H1 (cell line): ENCODE data around the gene RARB. TPM values are rescaled to one million over a fixed set of nuclear protein-coding genes. Genes with fewer than 3 reads are reported as not detected.

Source experiments
- CTCF ChIA-PET: fragments of 300-600 bp; sonication (Branson Sonifier 250); formaldehyde crosslinking; loops from one replicate; lab custom pipeline; 2021; ENCODE audit not compliant: partially characterized antibody; lab: Charles Lee
- POLR2A ChIA-PET: fragments of 300-600 bp; sonication (Branson Sonifier 250); formaldehyde crosslinking; loops from one replicate; lab custom pipeline; 2021; ENCODE audit warnings: inconsistent platforms; ENCODE audit not compliant: partially characterized antibody; lab: Charles Lee
- DNase-seq, 2 experiments: peaks; one replicate each; pipeline versions ENCODE4 v3.0.0 to v3.0.0-alpha.2; 2010 to 2022; ENCODE audit warnings: low spot score in 2 of 2, low read depth in 1 of 2, mixed read lengths in 1 of 2
- FAIRE-seq: peaks from 2 replicates; lab custom pipeline; 2011; peaks lifted over from hg19 to GRCh38; lab: Jason Lieb, UNC
- H2AFZ ChIP-seq: 2 replicates; pipeline ENCODE4 v1.8.1; 2012; ENCODE audit warnings: low read length, inconsistent platforms
- H2AK5ac ChIP-seq: 2 replicates; pipeline ENCODE4 v1.6.1; 2013; ENCODE audit warnings: low read depth, low read length
- H2BK120ac ChIP-seq: replicated peaks from 2 replicates; pipeline ENCODE3; 2013; ENCODE audit warnings: low read depth, low read length, inconsistent platforms
- H2BK12ac ChIP-seq: 2 replicates; pipeline ENCODE4 v1.6.1; 2013; ENCODE audit warnings: low read depth, low read length
- H2BK15ac ChIP-seq: 2 replicates; pipeline ENCODE4 v1.6.1; 2013; ENCODE audit warnings: low read length
- H2BK20ac ChIP-seq: 2 replicates; pipeline ENCODE4 v1.6.1; 2013; ENCODE audit warnings: low read length
- H2BK5ac ChIP-seq: 2 replicates; pipeline ENCODE4 v1.6.1; 2013; ENCODE audit warnings: low read depth, low read length
- H3K14ac ChIP-seq: 2 replicates; pipeline ENCODE4 v1.6.1; 2013; ENCODE audit warnings: inconsistent platforms; ENCODE audit not compliant: insufficient read length
- H3K18ac ChIP-seq: 2 replicates; pipeline ENCODE4 v1.6.1; 2013; ENCODE audit warnings: low read length; ENCODE audit errors: extremely low read depth
- H3K23ac ChIP-seq: 2 replicates; pipeline ENCODE4 v1.6.1; 2013; ENCODE audit warnings: inconsistent platforms; ENCODE audit not compliant: insufficient read length
- H3K23me2 ChIP-seq: 2 replicates; pipeline ENCODE4 v1.6.1; 2013; ENCODE audit warnings: low read depth, low read length
- H3K27ac ChIP-seq: 2 replicates; pipeline ENCODE4 v1.6.1; 2011; ENCODE audit warnings: low read depth, low read length, inconsistent platforms
- H3K27me3 ChIP-seq, 4 experiments: replicated peaks in 1 of 4; 1 replicate in 1 of 4; 2 replicates in 3 of 4; pipeline versions ENCODE4 v1.6.1 to v1.8.1; 2011 to 2013; ENCODE audit warnings: low read length in 3 of 4, mild to moderate bottlenecking in 3 of 4, inconsistent platforms in 2 of 4, mixed read lengths in 2 of 4, moderate library complexity in 1 of 4; ENCODE audit not compliant: control insufficient read depth in 3 of 4, insufficient read depth in 3 of 4; ENCODE audit errors: extremely low read depth in 1 of 4
- H3K36me3 ChIP-seq, 4 experiments: 2 replicates each; pipeline versions ENCODE4 v1.6.1 to v1.8.1; 2011 to 2013; ENCODE audit warnings: mild to moderate bottlenecking in 4 of 4, low read length in 3 of 4, moderate library complexity in 2 of 4, control low read depth in 1 of 4, inconsistent platforms in 1 of 4; ENCODE audit not compliant: insufficient read depth in 4 of 4, control insufficient read depth in 2 of 4
- H3K4ac ChIP-seq: replicated peaks from 2 replicates; pipeline ENCODE3; 2013; ENCODE audit warnings: low read length, low read depth, mixed read lengths, inconsistent platforms; ENCODE audit not compliant: insufficient read length
- H3K4me1 ChIP-seq, 4 experiments: replicated peaks in 1 of 4; 1 replicate in 1 of 4; 2 replicates in 3 of 4; pipeline versions ENCODE4 v1.6.1 to v1.8.1; 2011 to 2013; ENCODE audit warnings: low read length in 3 of 4, inconsistent platforms in 2 of 4, mixed read lengths in 1 of 4; ENCODE audit not compliant: insufficient read depth in 4 of 4, control insufficient read depth in 3 of 4
- H3K4me2 ChIP-seq, 2 experiments: 2 replicates each; pipeline versions ENCODE4 v1.6.1 to v1.8.1; 2011 to 2013; ENCODE audit warnings: low read depth in 2 of 2, low read length in 2 of 2, control low read depth in 1 of 2, inconsistent platforms in 1 of 2, mild to moderate bottlenecking in 1 of 2; ENCODE audit not compliant: insufficient read depth in 1 of 2
- H3K4me3 ChIP-seq, 4 experiments: fragments of 200-600, 300-600 bp in 1 of 4; sonication (generic), shearing (Covaris generic), sonication (Bioruptor Twin) in 1 of 4; 2 replicates each; pipeline versions ENCODE4 v1.5.1 to v1.8.1; 2011 to 2016; ENCODE audit warnings: low read length in 4 of 4, low read depth in 3 of 4, control low read depth in 2 of 4, inconsistent platforms in 2 of 4, mild to moderate bottlenecking in 2 of 4, mixed read lengths in 1 of 4, moderate library complexity in 1 of 4; ENCODE audit not compliant: insufficient read depth in 2 of 4; ENCODE audit errors: extremely low read depth in 1 of 4
- H3K56ac ChIP-seq: replicated peaks from 2 replicates; pipeline ENCODE3; 2013; ENCODE audit warnings: low read depth, mild to moderate bottlenecking, mixed read lengths, low read length, inconsistent platforms; ENCODE audit not compliant: insufficient read length
- H3K79me1 ChIP-seq: 2 replicates; pipeline ENCODE4 v1.6.1; 2013; ENCODE audit warnings: low read depth, low read length, control low read depth
- H3K79me2 ChIP-seq, 2 experiments: 2 replicates each; pipeline versions ENCODE4 v1.6.1 to v1.8.1; 2012 to 2013; ENCODE audit warnings: low read length in 2 of 2, mild to moderate bottlenecking in 2 of 2, inconsistent platforms in 1 of 2; ENCODE audit not compliant: insufficient read depth in 2 of 2, control insufficient read depth in 1 of 2
- H3K9ac ChIP-seq, 4 experiments: replicated peaks in 1 of 4; 1 replicate in 1 of 4; 2 replicates in 3 of 4; pipeline versions ENCODE4 v1.6.1 to v1.8.1; 2011 to 2013; ENCODE audit warnings: low read depth in 3 of 4, low read length in 3 of 4, control low read depth in 2 of 4, mild to moderate bottlenecking in 2 of 4, moderate library complexity in 2 of 4, inconsistent platforms in 1 of 4; ENCODE audit errors: extremely low read depth in 1 of 4
- H3K9me3 ChIP-seq, 2 experiments: 2 replicates each; pipeline versions ENCODE4 v1.6.1 to v1.8.1; 2012 to 2013; ENCODE audit warnings: mild to moderate bottlenecking in 2 of 2, moderate library complexity in 2 of 2, control low read depth in 1 of 2, inconsistent platforms in 1 of 2, low read depth in 1 of 2, low read length in 1 of 2, mixed read lengths in 1 of 2; ENCODE audit not compliant: insufficient read depth in 2 of 2
- H4K20me1 ChIP-seq, 2 experiments: replicated peaks in 1 of 2; 2 replicates each; pipeline versions ENCODE3 to v1.8.1; 2011 to 2013; ENCODE audit warnings: inconsistent platforms in 2 of 2, low read length in 2 of 2, mild to moderate bottlenecking in 1 of 2; ENCODE audit not compliant: insufficient read depth in 2 of 2, control insufficient read depth in 1 of 2
- H4K5ac ChIP-seq: 2 replicates; pipeline ENCODE4 v1.6.1; 2013; ENCODE audit warnings: low read length, low read depth, mixed read lengths, inconsistent platforms; ENCODE audit not compliant: insufficient read length
- H4K8ac ChIP-seq: 2 replicates; pipeline ENCODE4 v1.8.0; 2013; ENCODE audit warnings: mild to moderate bottlenecking, moderate library complexity, low read length, inconsistent platforms; ENCODE audit not compliant: insufficient read depth; ENCODE audit errors: extremely low read depth
- H4K91ac ChIP-seq: replicated peaks from 2 replicates; pipeline ENCODE3; 2013; ENCODE audit warnings: low read length, mixed read lengths, inconsistent platforms; ENCODE audit not compliant: insufficient read length
- BRCA1 ChIP-seq: IDR thresholded peaks from 2 replicates; pipeline ENCODE4 v1.6.1; 2012; ENCODE audit warnings: low read depth, low read length, improper control_type of control experiment
- CHD1 ChIP-seq: IDR thresholded peaks from 2 replicates; pipeline ENCODE4 v1.6.1; 2012; ENCODE audit warnings: low read depth, low read length, improper control_type of control experiment
- CHD2 ChIP-seq: IDR thresholded peaks from 2 replicates; pipeline ENCODE4 v1.6.1; 2012; ENCODE audit warnings: low read length, improper control_type of control experiment
- EGR1 ChIP-seq: IDR thresholded peaks from 2 replicates; pipeline ENCODE4 v1.6.1; 2011; ENCODE audit warnings: low read depth, low read length, borderline replicate concordance
- NANOG ChIP-seq: IDR thresholded peaks from 2 replicates; pipeline ENCODE4 v1.6.1; 2011; ENCODE audit warnings: low read length, low read depth, mild to moderate bottlenecking, inconsistent platforms; ENCODE audit not compliant: insufficient read depth, poor library complexity, severe bottlenecking
- RAD21 ChIP-seq, 2 experiments: IDR thresholded peaks in 1 of 2; conservative IDR thresholded peaks in 1 of 2; 2 replicates each; pipeline ENCODE4 v1.6.1; 2011; ENCODE audit warnings: low read depth in 2 of 2, low read length in 2 of 2, improper control_type of control experiment in 1 of 2, inconsistent platforms in 1 of 2, mild to moderate bottlenecking in 1 of 2, moderate library complexity in 1 of 2
- SIRT6 ChIP-seq: IDR thresholded peaks from one replicate; pipeline ENCODE4 v1.7.1; 2012; ENCODE audit warnings: low read length, inconsistent platforms
- SP1 ChIP-seq: IDR thresholded peaks from 2 replicates; pipeline ENCODE4 v1.6.1; 2011; ENCODE audit warnings: low read depth, low read length
- SRF ChIP-seq: IDR thresholded peaks from 2 replicates; pipeline ENCODE4 v1.6.1; 2011; ENCODE audit warnings: mild to moderate bottlenecking, low read depth, low read length, moderate library complexity
- TAF7 ChIP-seq: optimal IDR thresholded peaks from 2 replicates; pipeline ENCODE3; 2011; ENCODE audit warnings: low read depth, mild to moderate bottlenecking, inconsistent platforms, low read length, moderate library complexity, borderline replicate concordance
- WGBS, 2 experiments: shearing (Covaris generic) in 1 of 2; methylation state at CpG; one replicate each; pipeline versions ENCODE4 v1.1.6 to v1.1.7; 2013 to 2015; ENCODE audit warnings: low lambda C conversion rate in 2 of 2, mixed read lengths in 2 of 2, inconsistent platforms in 1 of 2, low coverage in 1 of 2, missing lambda C conversion rate in 1 of 2; ENCODE audit not compliant: insufficient replicate concordance in 2 of 2, insufficient coverage in 1 of 2, insufficient read length in 1 of 2; ENCODE audit errors: extremely low coverage in 1 of 2, missing lambda C conversion rate in 1 of 2; 5-methylcytosine and 5-hydroxymethylcytosine counted together
- polyA plus RNA-seq, 7 experiments: library from polyadenylated mRNA; depleted of rRNA in 3 of 7; stranded (reverse) in 5 of 7; unstranded in 2 of 7; fragments of >200 nt in 5 of 7; fragments of 200-250 nt in 2 of 7; gene quantifications; 1 replicate in 5 of 7; 2 replicates in 1 of 7; 4 replicates in 1 of 7; pipeline versions ENCODE4 v1.2.1 to v1.2.3, GENCODE V29; 2011 to 2013; ENCODE audit warnings: missing spikeins in 2 of 7, mixed read lengths in 2 of 7
- total RNA-seq: library from RNA; stranded (reverse); fragmentation: NEBNext Ultra II Directional; extraction: Animal tissue kit (Norgen Biotek cat#: 25700); gene quantifications from 2 replicates; pipeline ENCODE4 v1.2.1, GENCODE V29; 2021
- TF ChIP-seq, protein P1 (sequence below): IDR thresholded peaks from 2 replicates; pipeline ENCODE4 v1.6.1; 2011; ENCODE audit warnings: low read length, improper control_type of control experiment

The RARB gene
- total and polyA plus RNA-seq, 2 of the 8 experiments (the other 6 are each of a cell fraction or from before 2014, with no cell fraction given), result 0.15 to 0.22 TPM

GRCh38 chr3:25493246-25493645 lies 65.2 kb downstream of the RARB start:
- DNase-seq, result no peak
- H3K23me2 ChIP-seq, result no peaks in the 10 kb centered on the region
- 87% methylated on average over 3 of the region's 3 CpGs; no CpG with 5 or more reads in 1 of the 2 experiments for WGBS, 2 experiments
- ChIA-PET CTCF (interaction anchor here (0.6 to 1.0 kb wide), 2 partner anchors 134 to 246 kb away, joined by 3 read pairs; no protein-coding TSS in a partner anchor), POLR2A (no interaction called here)
- H3K4me3 ChIP-seq, result no peak overlapping the region
- H3K56ac ChIP-seq, result no peak overlapping the region
- H4K20me1 ChIP-seq, result no peaks in the 10 kb centered on the region
- no peaks in the 10 kb centered on the region for H3K79me1 ChIP-seq
- no peak overlapping the region for H3K14ac ChIP-seq
- H3K79me2 ChIP-seq, result no peaks in the 10 kb centered on the region
- no peak overlapping the region for H2BK12ac ChIP-seq
- H3K23ac ChIP-seq, result no peak overlapping the region
- no peak overlapping the region for H2BK5ac ChIP-seq
- no peaks in the 10 kb centered on the region for H3K36me3 ChIP-seq
- no peak for FAIRE-seq
- H4K8ac ChIP-seq, result no peak overlapping the region
- H3K9me3 ChIP-seq, result 0 out of 4 replicates have a peak, but pooled peaks cover 0 to 4% of the 10 kb centered on the region in 2 experiments
- H3K27me3 ChIP-seq, result no peaks in the 10 kb centered on the region
- no peak overlapping the region for H4K5ac ChIP-seq
- H2AK5ac ChIP-seq, result no peak overlapping the region
- H4K91ac ChIP-seq, result no peak overlapping the region
- no peak overlapping the region for H3K18ac ChIP-seq
- no peak overlapping the region for H2BK15ac ChIP-seq
- H2AFZ ChIP-seq, result no peak overlapping the region
- H3K9ac ChIP-seq, result no peak overlapping the region
- no peak overlapping the region for H2BK20ac ChIP-seq
- no peak overlapping the region for H2BK120ac ChIP-seq
- H3K4me2 ChIP-seq, result no peak overlapping the region
- no peaks in the 10 kb centered on the region for H3K4me1 ChIP-seq
- no peak overlapping the region for H3K27ac ChIP-seq
- TF ChIP-seq BRCA1 (no peak), EGR1 (no peak), TAF7 (no peak), CHD2 (no peak), SIRT6 (no peak), SP1 (no peak), SRF (no peak), NANOG (no peak), CHD1 (no peak), RAD21 (IDR thresholded peaks at IDR 0.05 in 1 of 2, conservative IDR thresholded peaks at IDR 0.05 in 1 of 2; ENCODE audit: low read depth in 2 of 2, low read length in 2 of 2) (no peak)
- TF ChIP-seq, protein P1, sequence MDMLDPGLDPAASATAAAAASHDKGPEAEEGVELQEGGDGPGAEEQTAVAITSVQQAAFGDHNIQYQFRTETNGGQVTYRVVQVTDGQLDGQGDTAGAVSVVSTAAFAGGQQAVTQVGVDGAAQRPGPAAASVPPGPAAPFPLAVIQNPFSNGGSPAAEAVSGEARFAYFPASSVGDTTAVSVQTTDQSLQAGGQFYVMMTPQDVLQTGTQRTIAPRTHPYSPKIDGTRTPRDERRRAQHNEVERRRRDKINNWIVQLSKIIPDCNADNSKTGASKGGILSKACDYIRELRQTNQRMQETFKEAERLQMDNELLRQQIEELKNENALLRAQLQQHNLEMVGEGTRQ, result no peak
- TF ChIP-seq, all 59 proteins: peak for 0
- H3K4ac ChIP-seq, result no peak overlapping the region
